Gastroesophageal sphincter (tissue), 3 donors: Measurements from ENCODE around the gene NTF4.

Source experiments
- POLR2A ChIP-seq, 2 donors: fragments of 450-650 bp; IDR thresholded peaks; one replicate each; pipeline ENCODE4 v1.6.1; 2017; ENCODE audit warnings: antibody characterized with exemption in 2 of 2, mild to moderate bottlenecking in 2 of 2, moderate library complexity in 1 of 2
- POLR2AphosphoS5 ChIP-seq: sonication (generic); formaldehyde crosslinking; IDR thresholded peaks from one replicate; pipeline ENCODE4 v1.6.1; 2017; ENCODE audit warnings: antibody characterized with exemption
- TF ChIP-seq, protein P1 (sequence below), 4 experiments: fragments of 200-600 bp in 2 of 4; fragments of 450-650 bp in 2 of 4; sonication (generic) in 1 of 4; IDR thresholded peaks; one replicate each; pipeline ENCODE4 v1.5.1; 2017 to 2019; ENCODE audit warnings: antibody characterized with exemption in 4 of 4, mild to moderate bottlenecking in 2 of 4, moderate library complexity in 2 of 4

DNA sequence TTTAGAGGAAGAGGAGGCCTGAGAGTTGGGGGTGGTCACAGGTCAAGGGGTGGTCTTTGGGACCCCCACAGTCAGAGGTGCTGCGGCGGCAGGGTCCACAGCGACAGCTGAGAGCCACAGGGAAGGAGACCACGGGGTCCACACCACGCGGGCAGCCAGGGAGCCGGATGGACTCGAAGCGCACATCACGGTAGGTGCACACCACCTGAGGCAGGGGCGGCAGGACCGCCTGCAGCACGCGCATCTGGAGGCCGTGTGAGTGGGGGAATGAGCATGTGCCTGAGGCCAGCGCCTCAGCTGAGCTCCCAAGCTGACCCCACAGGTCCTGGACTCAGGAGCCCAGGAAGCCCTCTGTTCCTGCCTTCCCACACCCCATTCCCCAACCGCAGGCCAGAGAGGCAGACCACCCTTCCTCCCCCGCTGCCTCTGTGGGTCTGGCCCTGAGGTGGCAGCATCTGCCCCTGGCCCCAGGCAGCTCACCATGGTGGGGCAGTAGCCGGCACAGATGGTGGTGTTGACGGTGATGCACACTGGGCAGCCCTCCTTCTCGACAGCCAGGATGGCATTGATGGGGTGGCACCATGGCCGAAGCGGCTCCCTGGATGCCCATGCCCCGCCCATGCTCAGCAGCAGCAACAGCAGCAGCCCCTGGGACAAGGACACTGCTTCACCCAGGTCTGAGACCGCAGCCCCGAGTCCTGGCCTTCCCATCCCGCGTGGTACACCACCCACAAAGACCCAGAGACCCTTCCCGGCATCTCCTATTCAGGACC lies 48.4 kb downstream of the NTF4 start:
- TF ChIP-seq, protein P1, sequence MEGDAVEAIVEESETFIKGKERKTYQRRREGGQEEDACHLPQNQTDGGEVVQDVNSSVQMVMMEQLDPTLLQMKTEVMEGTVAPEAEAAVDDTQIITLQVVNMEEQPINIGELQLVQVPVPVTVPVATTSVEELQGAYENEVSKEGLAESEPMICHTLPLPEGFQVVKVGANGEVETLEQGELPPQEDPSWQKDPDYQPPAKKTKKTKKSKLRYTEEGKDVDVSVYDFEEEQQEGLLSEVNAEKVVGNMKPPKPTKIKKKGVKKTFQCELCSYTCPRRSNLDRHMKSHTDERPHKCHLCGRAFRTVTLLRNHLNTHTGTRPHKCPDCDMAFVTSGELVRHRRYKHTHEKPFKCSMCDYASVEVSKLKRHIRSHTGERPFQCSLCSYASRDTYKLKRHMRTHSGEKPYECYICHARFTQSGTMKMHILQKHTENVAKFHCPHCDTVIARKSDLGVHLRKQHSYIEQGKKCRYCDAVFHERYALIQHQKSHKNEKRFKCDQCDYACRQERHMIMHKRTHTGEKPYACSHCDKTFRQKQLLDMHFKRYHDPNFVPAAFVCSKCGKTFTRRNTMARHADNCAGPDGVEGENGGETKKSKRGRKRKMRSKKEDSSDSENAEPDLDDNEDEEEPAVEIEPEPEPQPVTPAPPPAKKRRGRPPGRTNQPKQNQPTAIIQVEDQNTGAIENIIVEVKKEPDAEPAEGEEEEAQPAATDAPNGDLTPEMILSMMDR (IDR thresholded peaks at IDR 0.05), result no peak
- TF ChIP-seq POLR2A (IDR thresholded peaks at IDR 0.05) (no peak), POLR2AphosphoS5 (no peak)
